Neuronal stem cell (in vitro differentiated cells): ENCODE measurements around the gene SYNE1.
"Not testable (repeated sequence)": the region's sequence is repeated elsewhere in the genome, so short reads cannot be mapped to it uniquely, and the experiment has no call there.

Source experiments
- DNase-seq: peaks from one replicate; pipeline ENCODE4 v3.0.0-alpha.2; 2013; ENCODE audit warnings: low spot score
- H2AFZ ChIP-seq: one replicate; pipeline ENCODE4 v1.6.1; 2013; ENCODE audit warnings: mild to moderate bottlenecking, low read length, inconsistent platforms
- H2AK5ac ChIP-seq: 2 replicates; pipeline ENCODE4 v1.6.1; 2013; ENCODE audit warnings: low read depth, mild to moderate bottlenecking, inconsistent platforms, low read length, moderate library complexity, mixed read lengths
- H2BK120ac ChIP-seq: 2 replicates; pipeline ENCODE4 v1.6.1; 2013; ENCODE audit warnings: low read depth, mild to moderate bottlenecking, inconsistent platforms, low read length, moderate library complexity, mixed read lengths
- H2BK12ac ChIP-seq: one replicate; pipeline ENCODE4 v1.6.1; 2013; ENCODE audit warnings: low read length, inconsistent platforms
- H2BK15ac ChIP-seq: 2 replicates; pipeline ENCODE4 v1.6.1; 2013; ENCODE audit warnings: mild to moderate bottlenecking, low read length, inconsistent platforms, mixed read lengths
- H2BK5ac ChIP-seq: one replicate; pipeline ENCODE4 v1.6.1; 2013; ENCODE audit warnings: inconsistent platforms, mild to moderate bottlenecking, low read length, moderate library complexity
- H3K14ac ChIP-seq: one replicate; pipeline ENCODE4 v1.6.1; 2013; ENCODE audit warnings: low read length, inconsistent platforms
- H3K18ac ChIP-seq: 2 replicates; pipeline ENCODE4 v1.6.1; 2013; ENCODE audit warnings: low read length, inconsistent platforms
- H3K23ac ChIP-seq: 2 replicates; pipeline ENCODE4 v1.6.1; 2013; ENCODE audit warnings: low read depth, mild to moderate bottlenecking, mixed read lengths, low read length, inconsistent platforms; ENCODE audit not compliant: poor library complexity
- H3K27ac ChIP-seq: replicated peaks from 3 replicates; pipeline ENCODE4 v1.5.1; 2013; ENCODE audit warnings: low read length, inconsistent platforms
- H3K27me3 ChIP-seq, 3 experiments: 2 replicates each; pipeline ENCODE4 v1.6.1; 2013; ENCODE audit warnings: low read length in 3 of 3, mild to moderate bottlenecking in 2 of 3, inconsistent platforms in 1 of 3, low read depth in 1 of 3, mixed read lengths in 1 of 3, moderate library complexity in 1 of 3; ENCODE audit not compliant: control insufficient read depth in 3 of 3, insufficient read depth in 3 of 3
- H3K36me3 ChIP-seq, 2 donors: replicated peaks in 1 of 2; 2 replicates each; pipeline ENCODE4 v1.6.1; 2013; ENCODE audit warnings: low read length in 2 of 2; ENCODE audit not compliant: control insufficient read depth in 2 of 2, insufficient read depth in 2 of 2
- H3K4ac ChIP-seq: 2 replicates; pipeline ENCODE4 v1.6.1; 2013; ENCODE audit warnings: inconsistent platforms, mild to moderate bottlenecking, low read length, moderate library complexity
- H3K4me1 ChIP-seq, 2 donors: 1 replicate in 1 of 2; 2 replicates in 1 of 2; pipeline ENCODE4 v1.6.1; 2013; ENCODE audit warnings: low read length in 2 of 2, low read depth in 1 of 2; ENCODE audit not compliant: control insufficient read depth in 2 of 2, insufficient read depth in 1 of 2
- H3K4me2 ChIP-seq: one replicate; pipeline ENCODE4 v1.6.1; 2013; ENCODE audit warnings: mild to moderate bottlenecking, low read length, inconsistent platforms; ENCODE audit not compliant: insufficient read depth, poor library complexity, severe bottlenecking
- H3K4me3 ChIP-seq, 2 donors: 2 replicates each; pipeline ENCODE4 v1.5.1; 2013; ENCODE audit warnings: low read length in 2 of 2, mild to moderate bottlenecking in 2 of 2, inconsistent platforms in 1 of 2, moderate library complexity in 1 of 2
- H3K79me1 ChIP-seq: one replicate; pipeline ENCODE4 v1.6.1; 2013; ENCODE audit warnings: low read depth, mild to moderate bottlenecking, inconsistent platforms, low read length, moderate library complexity
- H3K9ac ChIP-seq: one replicate; pipeline ENCODE4 v1.6.1; 2013; ENCODE audit warnings: mild to moderate bottlenecking, low read depth, low read length, inconsistent platforms; ENCODE audit not compliant: poor library complexity
- H3K9me3 ChIP-seq, 2 donors: replicated peaks in 1 of 2; 2 replicates each; pipeline versions ENCODE3 to v1.6.1; 2013; ENCODE audit warnings: low read length in 2 of 2, mild to moderate bottlenecking in 2 of 2, inconsistent platforms in 1 of 2, low read depth in 1 of 2, mixed read lengths in 1 of 2, moderate library complexity in 1 of 2; ENCODE audit not compliant: control insufficient read depth in 2 of 2, insufficient read depth in 1 of 2
- H4K8ac ChIP-seq: one replicate; pipeline ENCODE4 v1.6.1; 2013; ENCODE audit warnings: low read depth, mild to moderate bottlenecking, inconsistent platforms, low read length, moderate library complexity
- H4K91ac ChIP-seq: one replicate; pipeline ENCODE4 v1.6.1; 2013; ENCODE audit warnings: low read length, low read depth, mild to moderate bottlenecking, inconsistent platforms; ENCODE audit not compliant: poor library complexity
- WGBS, 2 donors: extraction: QIAGEN DNeasy Blood & Tissue Kit; methylation state at CpG; one replicate each; pipeline ENCODE4 v1.1.7; 2013; ENCODE audit warnings: missing lambda C conversion rate in 2 of 2, mixed read lengths in 1 of 2; ENCODE audit not compliant: insufficient read length in 2 of 2, insufficient replicate concordance in 1 of 2; ENCODE audit errors: extremely low coverage in 2 of 2; 5-methylcytosine and 5-hydroxymethylcytosine counted together

The SYNE1 gene

DNA sequence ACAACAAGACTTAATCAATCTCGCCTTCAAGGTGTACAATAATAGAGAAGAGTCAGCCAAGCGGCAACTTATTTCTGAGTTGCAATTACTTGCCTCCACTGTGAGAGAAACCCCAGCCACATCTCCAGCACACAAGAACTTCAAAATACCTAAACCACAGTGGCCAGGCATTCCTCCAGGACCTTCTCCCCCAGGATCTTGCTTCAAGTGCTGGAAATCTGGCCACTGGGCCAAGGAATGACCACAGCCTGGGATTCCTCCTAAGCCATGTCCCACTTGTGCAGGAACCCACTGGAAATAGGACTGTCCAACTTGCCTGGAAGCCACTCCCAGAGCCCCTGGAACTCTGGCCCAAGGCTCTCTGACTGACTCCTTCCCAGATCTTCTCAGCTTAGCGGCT, 144.9 kb downstream of the SYNE1 start:
- no CpG with 5 or more reads among the region's 3 CpGs for WGBS, 2 donors
- not testable (repeated sequence) for H2AFZ ChIP-seq, H3K4me1 ChIP-seq, H3K18ac ChIP-seq, H3K14ac ChIP-seq, H2BK5ac ChIP-seq, H3K9me3 ChIP-seq, H3K9ac ChIP-seq, H2AK5ac ChIP-seq, H2BK120ac ChIP-seq, DNase-seq, H2BK12ac ChIP-seq, H4K91ac ChIP-seq, H3K36me3 ChIP-seq, H3K27ac ChIP-seq, H3K79me1 ChIP-seq, H4K8ac ChIP-seq, H3K23ac ChIP-seq, H3K4me3 ChIP-seq, H3K4ac ChIP-seq, H2BK15ac ChIP-seq, H3K4me2 ChIP-seq, H3K27me3 ChIP-seq

DNA sequence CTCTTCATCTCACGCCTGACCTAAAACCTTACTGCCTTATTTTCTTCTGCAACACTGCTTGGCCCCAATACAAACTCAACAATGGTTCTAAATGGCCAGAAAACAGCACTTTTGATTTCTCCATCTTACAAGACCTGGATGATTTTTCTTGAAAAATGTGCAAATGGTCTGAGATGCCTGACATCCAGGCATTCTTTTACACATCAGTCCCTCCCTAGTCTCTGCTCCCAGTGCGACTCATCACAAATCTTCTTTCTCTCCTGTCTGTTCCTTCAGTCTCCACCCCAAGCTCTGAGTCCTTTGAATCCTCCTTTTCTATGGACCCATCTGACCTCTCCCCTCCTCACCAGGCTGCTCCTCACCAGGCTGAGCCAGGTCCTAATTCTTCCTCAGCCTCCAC, 145.7 kb downstream of the SYNE1 start:
- H4K8ac ChIP-seq, H3K79me1 ChIP-seq, H3K23ac ChIP-seq, DNase-seq, H3K27me3 ChIP-seq, H2AFZ ChIP-seq, H2BK12ac ChIP-seq, H3K9ac ChIP-seq, H3K4ac ChIP-seq, H3K4me2 ChIP-seq, H3K36me3 ChIP-seq, H3K4me3 ChIP-seq, H2BK15ac ChIP-seq, H3K18ac ChIP-seq, H2BK5ac ChIP-seq, H3K9me3 ChIP-seq, H3K4me1 ChIP-seq, H2AK5ac ChIP-seq, H2BK120ac ChIP-seq, H4K91ac ChIP-seq, H3K27ac ChIP-seq, H3K14ac ChIP-seq: not testable (repeated sequence)
- no CpG with 5 or more reads among the region's 2 CpGs for WGBS, 2 donors

DNA sequence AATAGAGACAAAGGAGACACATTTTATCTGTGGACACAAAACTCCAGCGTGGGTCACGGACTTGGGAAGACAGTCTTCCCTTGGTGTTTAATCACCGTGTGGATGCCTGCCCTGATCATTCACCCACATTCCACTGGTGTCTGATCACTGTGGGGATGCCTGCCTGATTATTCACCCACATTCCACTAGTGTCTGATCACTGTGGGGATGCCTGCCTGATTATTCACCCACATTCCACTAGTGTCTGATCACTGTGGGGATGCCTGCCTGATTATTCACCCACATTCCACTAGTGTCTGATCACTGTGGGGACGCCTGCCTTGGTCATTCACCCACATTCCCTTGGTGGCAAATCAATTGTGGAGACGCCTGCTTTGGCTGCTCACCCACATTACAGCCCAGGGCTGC, 146.2 kb downstream of the SYNE1 start:
- H3K27ac ChIP-seq, H3K4me2 ChIP-seq, H3K36me3 ChIP-seq, H3K4me3 ChIP-seq, H3K18ac ChIP-seq, H3K79me1 ChIP-seq, H2BK5ac ChIP-seq, H2BK15ac ChIP-seq, H3K27me3 ChIP-seq, DNase-seq, H2BK12ac ChIP-seq, H2AK5ac ChIP-seq, H3K9ac ChIP-seq, H3K9me3 ChIP-seq, H4K8ac ChIP-seq, H2AFZ ChIP-seq, H3K14ac ChIP-seq, H4K91ac ChIP-seq, H3K4me1 ChIP-seq, H3K4ac ChIP-seq, H2BK120ac ChIP-seq, H3K23ac ChIP-seq: not testable (repeated sequence)
- no CpG with 5 or more reads among the region's 5 CpGs for WGBS, 2 donors

DNA sequence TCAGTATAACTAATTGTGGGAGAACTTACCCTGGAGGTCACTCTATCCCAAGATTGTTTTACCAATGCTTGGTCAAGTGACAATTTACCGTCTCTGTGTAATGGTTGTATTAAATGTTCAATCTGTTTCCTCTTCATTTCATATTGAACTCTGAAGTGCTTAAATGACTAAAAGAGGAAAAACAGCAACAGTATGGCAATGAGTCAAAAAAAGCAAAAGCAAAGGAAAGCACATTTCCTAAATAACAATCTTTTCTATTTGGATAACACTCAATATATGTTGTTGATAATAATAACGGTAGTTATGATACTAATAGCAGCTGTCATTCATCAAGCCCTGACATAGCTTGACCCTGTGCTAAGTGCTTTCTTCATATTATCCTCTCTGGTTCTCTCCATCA, 152.4 kb downstream of the SYNE1 start:
- no peak overlapping the region for H3K9ac ChIP-seq
- H3K36me3 ChIP-seq = no peaks in the 10 kb centered on the region
- H3K4ac ChIP-seq = no peak overlapping the region
- H3K4me1 ChIP-seq = no peaks in the 10 kb centered on the region
- H3K9me3 ChIP-seq = no peaks in the 10 kb centered on the region
- H4K8ac ChIP-seq = no peak overlapping the region
- H3K23ac ChIP-seq = no peak overlapping the region
- H2BK15ac ChIP-seq = no peak overlapping the region
- DNase-seq = no peak
- no CpG with 5 or more reads among the region's 2 CpGs for WGBS, 2 donors
- no peak overlapping the region for H3K27ac ChIP-seq
- no peak overlapping the region for H4K91ac ChIP-seq
- H3K4me3 ChIP-seq = no peak overlapping the region
- no peak overlapping the region for H2BK5ac ChIP-seq
- no peaks in the 10 kb centered on the region for H3K79me1 ChIP-seq
- no peak overlapping the region for H2BK12ac ChIP-seq
- H3K14ac ChIP-seq = no peak overlapping the region
- H2AK5ac ChIP-seq = no peak overlapping the region
- no peak overlapping the region for H3K4me2 ChIP-seq
- H2BK120ac ChIP-seq = no peak overlapping the region
- H3K27me3 ChIP-seq = no peaks in the 10 kb centered on the region
- H3K18ac ChIP-seq = no peak overlapping the region
- H2AFZ ChIP-seq = no peak overlapping the region
